ENCODE data around the gene FRMD5. TPM values are rescaled to one million over a fixed set of nuclear protein-coding genes. Genes with fewer than 3 reads are reported as not detected.

Gene FRMD5
- total and polyA plus RNA-seq, 2 donors = 0.09 to 0.11 TPM

- Histone ChIP-seq H3K27me3 (ENCODE audit: control insufficient read depth in 2 of 2, insufficient read depth in 1 of 2, low read length in 1 of 2) (no peaks in the 10 kb centered on the region), H3K4me1 (ENCODE audit: control insufficient read depth in 2 of 2, insufficient read depth in 2 of 2, low read length in 2 of 2) (no peaks in the 10 kb centered on the region), H3K9me3 (ENCODE audit: control insufficient read depth in 2 of 2, insufficient read depth in 1 of 2, low read length in 1 of 2) (no peaks in the 10 kb centered on the region), H3K27ac (ENCODE audit: low read depth in 1 of 2, low read length in 1 of 2) (no peak overlapping the region), H3K36me3 (ENCODE audit: control insufficient read depth in 2 of 2, insufficient read depth in 2 of 2, low read length in 1 of 2) (no peaks in the 10 kb centered on the region), H3K4me3 (ENCODE audit: low read length in 2 of 2) (no peak overlapping the region)
- DNase-seq (ENCODE audit: low read depth in 6 of 9, low spot score in 9 of 9) = no peak
- 97% methylated on average over 3 of the region's 3 CpGs for WGBS
Observed at GRCh38 chr15:44093836-44094235, 101.2 kb downstream of the FRMD5 start.

GRCh38 chr15:44092221-44092620, 102.8 kb downstream of the FRMD5 start:
- H3K27me3 ChIP-seq (ENCODE audit: control insufficient read depth in 2 of 2, insufficient read depth in 1 of 2, low read length in 1 of 2) = no peaks in the 10 kb centered on the region
- no peak for DNase-seq (ENCODE audit: low read depth in 6 of 9, low spot score in 9 of 9)
- 90% methylated on average over 2 of the region's 2 CpGs for WGBS
- H3K27ac ChIP-seq (ENCODE audit: low read depth in 1 of 2, low read length in 1 of 2) = no peak overlapping the region
- no peaks in the 10 kb centered on the region for H3K4me1 ChIP-seq (ENCODE audit: control insufficient read depth in 2 of 2, insufficient read depth in 2 of 2, low read length in 2 of 2)
- H3K9me3 ChIP-seq (ENCODE audit: control insufficient read depth in 2 of 2, insufficient read depth in 1 of 2, low read length in 1 of 2) = no peaks in the 10 kb centered on the region
- H3K36me3 ChIP-seq (ENCODE audit: control insufficient read depth in 2 of 2, insufficient read depth in 2 of 2, low read length in 1 of 2) = no peaks in the 10 kb centered on the region
- H3K4me3 ChIP-seq (ENCODE audit: low read length in 2 of 2) = no peak overlapping the region

GRCh38 chr15:44087578-44088465, 107.2 kb downstream of the FRMD5 start:
- DNase-seq (ENCODE audit: low read depth in 6 of 9, low spot score in 9 of 9) = no peak
- H3K4me3 ChIP-seq (ENCODE audit: low read length in 2 of 2) = no peak overlapping the region
- H3K27me3 ChIP-seq (ENCODE audit: control insufficient read depth in 2 of 2, insufficient read depth in 1 of 2, low read length in 1 of 2) = no peaks in the 10 kb centered on the region
- no peaks in the 10 kb centered on the region for H3K9me3 ChIP-seq (ENCODE audit: control insufficient read depth in 2 of 2, insufficient read depth in 1 of 2, low read length in 1 of 2)
- no peaks in the 10 kb centered on the region for H3K4me1 ChIP-seq (ENCODE audit: control insufficient read depth in 2 of 2, insufficient read depth in 2 of 2, low read length in 2 of 2)
- no peaks in the 10 kb centered on the region for H3K36me3 ChIP-seq (ENCODE audit: control insufficient read depth in 2 of 2, insufficient read depth in 2 of 2, low read length in 1 of 2)
- 89% methylated on average over 3 of the region's 3 CpGs for WGBS
- H3K27ac ChIP-seq (ENCODE audit: low read depth in 1 of 2, low read length in 1 of 2) = no peak overlapping the region

- 25% methylated on average over 2 of the region's 2 CpGs for whole genome bisulfite sequencing
- H3K4me3 ChIP-seq (ENCODE audit: low read length in 2 of 2) = no peak overlapping the region
- H3K4me1 ChIP-seq (ENCODE audit: control insufficient read depth in 2 of 2, insufficient read depth in 2 of 2, low read length in 2 of 2) = no peaks in the 10 kb centered on the region
- H3K27ac ChIP-seq (ENCODE audit: low read depth in 1 of 2, low read length in 1 of 2) = no peak overlapping the region
- no peaks in the 10 kb centered on the region for H3K36me3 ChIP-seq (ENCODE audit: control insufficient read depth in 2 of 2, insufficient read depth in 2 of 2, low read length in 1 of 2)
- no peak for DNase-seq (ENCODE audit: low read depth in 6 of 9, low spot score in 9 of 9)
- no peaks in the 10 kb centered on the region for H3K27me3 ChIP-seq (ENCODE audit: control insufficient read depth in 2 of 2, insufficient read depth in 1 of 2, low read length in 1 of 2)
- no peaks in the 10 kb centered on the region for H3K9me3 ChIP-seq (ENCODE audit: control insufficient read depth in 2 of 2, insufficient read depth in 1 of 2, low read length in 1 of 2)
Observed at GRCh38 chr15:44084770-44085169, 110.3 kb downstream of the FRMD5 start.

GRCh38 chr15:44084171-44084570, 110.9 kb downstream of the FRMD5 start:
- Histone ChIP-seq H3K9me3 (ENCODE audit: control insufficient read depth in 2 of 2, insufficient read depth in 1 of 2, low read length in 1 of 2) (no peaks in the 10 kb centered on the region), H3K27ac (ENCODE audit: low read depth in 1 of 2, low read length in 1 of 2) (no peak overlapping the region), H3K36me3 (ENCODE audit: control insufficient read depth in 2 of 2, insufficient read depth in 2 of 2, low read length in 1 of 2) (no peaks in the 10 kb centered on the region), H3K4me3 (ENCODE audit: low read length in 2 of 2) (no peak overlapping the region), H3K27me3 (ENCODE audit: control insufficient read depth in 2 of 2, insufficient read depth in 1 of 2, low read length in 1 of 2) (no peaks in the 10 kb centered on the region), H3K4me1 (ENCODE audit: control insufficient read depth in 2 of 2, insufficient read depth in 2 of 2, low read length in 2 of 2) (no peaks in the 10 kb centered on the region)
- WGBS = 95% methylated on average over 2 of the region's 2 CpGs
- DNase-seq (ENCODE audit: low read depth in 6 of 9, low spot score in 9 of 9) = no peak

GRCh38 chr15:44082558-44083157, 112.4 kb downstream of the FRMD5 start:
- H3K9me3 ChIP-seq (ENCODE audit: control insufficient read depth in 2 of 2, insufficient read depth in 1 of 2, low read length in 1 of 2) = no peaks in the 10 kb centered on the region
- WGBS = 96% methylated on average over 1 of the region's 1 CpG
- no peaks in the 10 kb centered on the region for H3K27me3 ChIP-seq (ENCODE audit: control insufficient read depth in 2 of 2, insufficient read depth in 1 of 2, low read length in 1 of 2)
- no peaks in the 10 kb centered on the region for H3K4me1 ChIP-seq (ENCODE audit: control insufficient read depth in 2 of 2, insufficient read depth in 2 of 2, low read length in 2 of 2)
- no peak overlapping the region for H3K4me3 ChIP-seq (ENCODE audit: low read length in 2 of 2)
- no peaks in the 10 kb centered on the region for H3K36me3 ChIP-seq (ENCODE audit: control insufficient read depth in 2 of 2, insufficient read depth in 2 of 2, low read length in 1 of 2)
- DNase-seq (ENCODE audit: low read depth in 6 of 9, low spot score in 9 of 9) = no peak
- no peak overlapping the region for H3K27ac ChIP-seq (ENCODE audit: low read depth in 1 of 2, low read length in 1 of 2)

GRCh38 chr15:44081026-44082013, 113.8 kb downstream of the FRMD5 start:
- H3K27me3 ChIP-seq (ENCODE audit: control insufficient read depth in 2 of 2, insufficient read depth in 1 of 2, low read length in 1 of 2) = no peaks in the 10 kb centered on the region
- H3K36me3 ChIP-seq (ENCODE audit: control insufficient read depth in 2 of 2, insufficient read depth in 2 of 2, low read length in 1 of 2) = no peaks in the 10 kb centered on the region
- no peak overlapping the region for H3K4me3 ChIP-seq (ENCODE audit: low read length in 2 of 2)
- DNase-seq (ENCODE audit: low read depth in 6 of 9, low spot score in 9 of 9) = no peak
- no peak overlapping the region for H3K27ac ChIP-seq (ENCODE audit: low read depth in 1 of 2, low read length in 1 of 2)
- H3K9me3 ChIP-seq (ENCODE audit: control insufficient read depth in 2 of 2, insufficient read depth in 1 of 2, low read length in 1 of 2) = no peaks in the 10 kb centered on the region
- 93% methylated on average over 5 of the region's 5 CpGs for WGBS
- H3K4me1 ChIP-seq (ENCODE audit: control insufficient read depth in 2 of 2, insufficient read depth in 2 of 2, low read length in 2 of 2) = no peaks in the 10 kb centered on the region

GRCh38 chr15:44075535-44075934, 119.5 kb downstream of the FRMD5 start:
- Histone ChIP-seq H3K36me3 (ENCODE audit: control insufficient read depth in 2 of 2, insufficient read depth in 2 of 2, low read length in 1 of 2) (no peaks in the 10 kb centered on the region), H3K9me3 (ENCODE audit: control insufficient read depth in 2 of 2, insufficient read depth in 1 of 2, low read length in 1 of 2) (no peaks in the 10 kb centered on the region), H3K4me1 (ENCODE audit: control insufficient read depth in 2 of 2, insufficient read depth in 2 of 2, low read length in 2 of 2) (no peaks in the 10 kb centered on the region), H3K4me3 (ENCODE audit: low read length in 2 of 2) (no peak overlapping the region), H3K27me3 (ENCODE audit: control insufficient read depth in 2 of 2, insufficient read depth in 1 of 2, low read length in 1 of 2) (no peaks in the 10 kb centered on the region), H3K27ac (ENCODE audit: low read depth in 1 of 2, low read length in 1 of 2) (no peak overlapping the region)
- WGBS = 92% methylated on average over 3 of the region's 3 CpGs
- DNase-seq (ENCODE audit: low read depth in 6 of 9, low spot score in 9 of 9) = no peak

Measured in thymus (tissue), 11 donors.